Measurements from ENCODE around the gene DSPP.

DNA sequence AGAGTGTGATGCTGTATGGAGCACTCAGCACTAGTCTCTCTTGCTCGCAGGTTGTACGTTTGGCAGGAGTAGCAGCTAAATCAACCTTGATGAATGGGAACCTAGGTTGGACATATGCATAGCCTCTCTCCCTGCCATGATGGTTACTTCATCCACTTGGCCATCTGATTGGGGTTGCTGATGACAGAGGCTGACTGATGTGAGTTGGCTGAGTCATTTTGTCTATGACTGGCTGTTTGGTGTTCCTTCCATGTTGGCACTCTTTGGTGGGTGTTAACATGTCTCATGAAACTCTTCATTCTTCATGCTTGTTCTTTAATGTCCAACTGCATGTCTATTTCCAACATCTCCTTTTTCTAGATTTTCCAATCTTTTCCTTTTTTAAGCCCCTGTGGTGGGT is 47.5 kb upstream of the DSPP start:
- TF ChIP-seq EZH2 (IDR thresholded peaks at IDR 0.05; ENCODE audit: borderline replicate concordance, low read length): no peak
- TF ChIP-seq, protein P1, sequence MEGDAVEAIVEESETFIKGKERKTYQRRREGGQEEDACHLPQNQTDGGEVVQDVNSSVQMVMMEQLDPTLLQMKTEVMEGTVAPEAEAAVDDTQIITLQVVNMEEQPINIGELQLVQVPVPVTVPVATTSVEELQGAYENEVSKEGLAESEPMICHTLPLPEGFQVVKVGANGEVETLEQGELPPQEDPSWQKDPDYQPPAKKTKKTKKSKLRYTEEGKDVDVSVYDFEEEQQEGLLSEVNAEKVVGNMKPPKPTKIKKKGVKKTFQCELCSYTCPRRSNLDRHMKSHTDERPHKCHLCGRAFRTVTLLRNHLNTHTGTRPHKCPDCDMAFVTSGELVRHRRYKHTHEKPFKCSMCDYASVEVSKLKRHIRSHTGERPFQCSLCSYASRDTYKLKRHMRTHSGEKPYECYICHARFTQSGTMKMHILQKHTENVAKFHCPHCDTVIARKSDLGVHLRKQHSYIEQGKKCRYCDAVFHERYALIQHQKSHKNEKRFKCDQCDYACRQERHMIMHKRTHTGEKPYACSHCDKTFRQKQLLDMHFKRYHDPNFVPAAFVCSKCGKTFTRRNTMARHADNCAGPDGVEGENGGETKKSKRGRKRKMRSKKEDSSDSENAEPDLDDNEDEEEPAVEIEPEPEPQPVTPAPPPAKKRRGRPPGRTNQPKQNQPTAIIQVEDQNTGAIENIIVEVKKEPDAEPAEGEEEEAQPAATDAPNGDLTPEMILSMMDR (conservative IDR thresholded peaks at IDR 0.05 in 1 of 2, IDR thresholded peaks at IDR 0.05 in 1 of 2; ENCODE audit: extremely low read depth in 1 of 2, insufficient read depth in 1 of 2, low read depth in 1 of 2, low read length in 2 of 2): no peak
